Medulla oblongata (tissue), 1 donor: ENCODE results near the gene THSD4.
A peak's percentile ranks its signal among the peaks of the same experiment; 100 is the strongest.

Experiments
- DNase-seq: peaks from one replicate; pipeline ENCODE4 v3.0.0-alpha.2; 2015; ENCODE audit errors: extremely low spot score

Gene THSD4

GRCh38 chr15:71687902-71688508 lies 572.7 kb downstream of the THSD4 start:
- DNase-seq, result no peak

- DNase-seq, result no peak
These were observed 573.3 kb downstream of the THSD4 start for GRCh38 chr15:71688509-71689094.

- no peak for DNase-seq
These were observed 575.8 kb downstream of the THSD4 start for GRCh38 chr15:71691081-71691457.

GRCh38 chr15:71691458-71692417 lies 576.5 kb downstream of the THSD4 start:
- DNase-seq, result peak; percentile 11

- DNase-seq, result no peak
These were observed 582.0 kb downstream of the THSD4 start for GRCh38 chr15:71697236-71697635.

GRCh38 chr15:71698030-71698429 lies 582.8 kb downstream of the THSD4 start:
- DNase-seq, result no peak

GRCh38 chr15:71698742-71699141 lies 583.5 kb downstream of the THSD4 start:
- no peak for DNase-seq

- no peak for DNase-seq
These were observed 584.7 kb downstream of the THSD4 start for GRCh38 chr15:71699977-71700376.

GRCh38 chr15:71701808-71702207 lies 586.5 kb downstream of the THSD4 start:
- DNase-seq, result no peak

- no peak for DNase-seq
These were observed 587.2 kb downstream of the THSD4 start for GRCh38 chr15:71702496-71702895.

GRCh38 chr15:71705151-71705550 lies 589.9 kb downstream of the THSD4 start:
- DNase-seq, result no peak

- DNase-seq, result no peak
These were observed 591.4 kb downstream of the THSD4 start for GRCh38 chr15:71706461-71707229.

- DNase-seq, result no peak
These were observed 592.2 kb downstream of the THSD4 start for GRCh38 chr15:71707230-71708050.

- DNase-seq, result no peak
These were observed 592.8 kb downstream of the THSD4 start for GRCh38 chr15:71708051-71708429.

- no peak for DNase-seq
These were observed 593.5 kb downstream of the THSD4 start for GRCh38 chr15:71708741-71709140.

- DNase-seq, result no peak
These were observed 594.6 kb downstream of the THSD4 start for GRCh38 chr15:71709808-71710418.

- no peak for DNase-seq
These were observed 596.9 kb downstream of the THSD4 start for GRCh38 chr15:71712182-71712581.

GRCh38 chr15:71713191-71713809 lies 598.0 kb downstream of the THSD4 start:
- DNase-seq, result no peak

GRCh38 chr15:71715914-71716313 lies 600.6 kb downstream of the THSD4 start:
- no peak for DNase-seq

GRCh38 chr15:71716990-71717389 lies 601.7 kb downstream of the THSD4 start:
- DNase-seq, result no peak
